Gastrocnemius medialis (tissue), 4 donors: ENCODE results near the gene CCDC126. TPM values are rescaled to one million over a fixed set of nuclear protein-coding genes. Genes with fewer than 3 reads are reported as not detected.

ENCODE experiments used
- ATAC-seq, 2 donors: fragments of 150-250 bp; one replicate each; pipeline ENCODE4 v1.9.1; 2016
- DNase-seq, 2 donors: peaks; one replicate each; pipeline ENCODE4 v3.0.0-alpha.2; 2019
- H3K27ac ChIP-seq, 4 donors: fragments of 200-600 bp; sonication (generic); 1 replicate in 1 of 4; 2 replicates in 3 of 4; pipeline ENCODE4 v1.5.1; 2016 to 2018; ENCODE audit warnings: mild to moderate bottlenecking in 2 of 4, moderate library complexity in 1 of 4
- H3K27me3 ChIP-seq, 3 donors: fragments of 200-600 bp; sonication (generic) in 2 of 3; 1 replicate in 1 of 3; 2 replicates in 2 of 3; pipeline versions ENCODE4 v1.5.1 to v1.6.0; 2016 to 2019; ENCODE audit warnings: mild to moderate bottlenecking in 1 of 3, moderate library complexity in 1 of 3
- H3K36me3 ChIP-seq, 2 donors: fragments of 200-600 bp; sonication (generic) in 1 of 2; one replicate each; pipeline ENCODE4 v1.5.1; 2017 to 2018
- H3K4me1 ChIP-seq, 2 donors: fragments of 200-600 bp; sonication (generic) in 1 of 2; one replicate each; pipeline ENCODE4 v1.5.1; 2016 to 2017; ENCODE audit warnings: mild to moderate bottlenecking in 2 of 2
- H3K4me3 ChIP-seq, 4 donors: fragments of 200-600 bp; sonication (generic) in 3 of 4; 1 replicate in 1 of 4; 2 replicates in 3 of 4; pipeline ENCODE4 v1.5.1; 2016 to 2019; ENCODE audit warnings: mild to moderate bottlenecking in 2 of 4
- H3K9me3 ChIP-seq, 3 donors: fragments of 200-600 bp; sonication (generic) in 2 of 3; 1 replicate in 1 of 3; 2 replicates in 2 of 3; pipeline ENCODE4 v1.5.1; 2016 to 2019
- CTCF ChIP-seq, 5 experiments: fragments of 450-650 bp in 3 of 5; fragments of 200-600 bp in 2 of 5; sonication (generic) in 2 of 5; IDR thresholded peaks in 4 of 5; conservative IDR thresholded peaks in 1 of 5; 1 replicate in 4 of 5; 2 replicates in 1 of 5; pipeline ENCODE4 v1.5.1; 2016 to 2019; ENCODE audit warnings: antibody characterized with exemption in 5 of 5, mild to moderate bottlenecking in 3 of 5, moderate library complexity in 3 of 5
- POLR2A ChIP-seq, 2 donors: fragments of 450-650 bp; IDR thresholded peaks; one replicate each; pipeline ENCODE4 v1.6.1; 2017; ENCODE audit warnings: antibody characterized with exemption in 2 of 2, mild to moderate bottlenecking in 2 of 2, moderate library complexity in 2 of 2
- in situ Hi-C, 4 donors: fragments of 200-750 bp; cut with MboI; loops; one replicate each; pipeline versions ENCODE4 v1.15.0 to v1.8.0; 2017; ENCODE audit warnings: low sequenced_read_pairs in 4 of 4
- intact Hi-C: fragments of 100-400 bp; cut with DNase I; formaldehyde crosslinking; loops from one replicate; pipeline ENCODE4 v1.15.1; 2023; ENCODE audit warnings: low total_unique reads
- total RNA-seq, 4 donors: library from RNA; depleted of rRNA; stranded (reverse); fragments of >200 nt; gene quantifications; one replicate each; pipeline versions ENCODE4 v1.1.0 to v1.2.3, GENCODE V29; 2016

The CCDC126 gene
- total RNA-seq, 4 donors from 2014 or later: 12.0 to 23.1 (median 20.2) TPM

DNA sequence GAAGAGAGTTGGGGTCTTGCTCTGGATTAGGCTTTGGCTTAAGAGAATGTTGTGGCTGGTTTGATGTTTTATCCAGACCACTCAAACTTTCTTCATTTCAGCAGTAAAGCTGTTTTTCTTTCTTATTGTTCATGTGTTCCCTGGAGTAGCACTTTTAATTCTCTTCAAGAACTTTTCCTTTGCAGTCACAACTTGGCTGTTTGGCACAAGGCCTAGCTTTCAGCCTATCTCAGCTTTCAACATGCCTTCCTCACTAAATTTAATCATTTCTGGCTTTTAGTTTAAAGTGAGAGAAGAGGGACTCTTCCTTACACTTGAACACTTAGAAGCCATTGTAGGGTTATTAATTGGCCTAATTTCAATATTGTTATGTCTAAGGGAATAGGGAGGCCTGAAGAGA, 18.1 kb downstream of the CCDC126 start:
- H3K27me3 ChIP-seq: no peaks in the 10 kb centered on the region
- peaks cover 0 to 3% (median 3%) of the 10 kb centered on the region in 3 donors for H3K9me3 ChIP-seq
- peaks cover 0 to 35% of the 10 kb centered on the region in 2 donors for H3K36me3 ChIP-seq
- no peak for ATAC-seq
- TF ChIP-seq CTCF (IDR thresholded peaks at IDR 0.05 in 4 of 5, conservative IDR thresholded peaks at IDR 0.05 in 1 of 5) (no peak), POLR2A (IDR thresholded peaks at IDR 0.05) (no peak)
- in situ Hi-C loops (no loop called here), intact Hi-C loops (no loop called here)
- H3K4me1 ChIP-seq: peaks cover 0 to 8% of the 10 kb centered on the region in 2 donors
- DNase-seq: no peak
- H3K27ac ChIP-seq: no peak overlapping the region
- no peak overlapping the region for H3K4me3 ChIP-seq

- no peak for TF ChIP-seq POLR2A (IDR thresholded peaks at IDR 0.05)
- TF ChIP-seq CTCF (IDR thresholded peaks at IDR 0.05 in 4 of 5, conservative IDR thresholded peaks at IDR 0.05 in 1 of 5): no peak
- Histone ChIP-seq H3K27ac (no peak overlapping the region), H3K36me3 (peaks cover 0 to 33% of the 10 kb centered on the region in 2 donors), H3K4me1 (peaks cover 0 to 8% of the 10 kb centered on the region in 2 donors), H3K4me3 (no peak overlapping the region), H3K27me3 (no peaks in the 10 kb centered on the region), H3K9me3 (peaks cover 0 to 3% (median 3%) of the 10 kb centered on the region in 3 donors)
- in situ Hi-C loops: no loop called here
- no peak for DNase-seq
- intact Hi-C loops: no loop called here
- no peak for ATAC-seq
Measured at GRCh38 chr7:23616593-23616992, 19.4 kb downstream of the CCDC126 start.

DNA sequence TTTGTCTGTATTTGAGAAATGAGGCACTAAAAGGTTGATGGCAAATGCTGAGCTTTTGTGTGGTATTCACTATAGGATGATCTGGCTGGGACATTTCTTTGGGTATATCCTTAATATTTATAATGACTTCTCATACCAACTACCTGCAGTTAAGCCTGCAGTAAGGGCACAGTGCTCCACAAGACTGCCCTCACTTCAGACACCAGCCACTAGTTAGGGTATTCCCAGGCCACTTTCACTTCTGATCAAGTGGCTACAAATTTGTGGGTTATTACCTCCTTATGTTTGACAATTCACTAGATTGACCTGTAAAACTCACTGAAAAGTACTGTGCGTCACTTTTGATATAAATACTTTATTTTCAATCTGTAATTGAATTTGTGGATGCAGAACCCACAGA, 20.3 kb downstream of the CCDC126 start:
- intact Hi-C loops: no loop called here

DNA sequence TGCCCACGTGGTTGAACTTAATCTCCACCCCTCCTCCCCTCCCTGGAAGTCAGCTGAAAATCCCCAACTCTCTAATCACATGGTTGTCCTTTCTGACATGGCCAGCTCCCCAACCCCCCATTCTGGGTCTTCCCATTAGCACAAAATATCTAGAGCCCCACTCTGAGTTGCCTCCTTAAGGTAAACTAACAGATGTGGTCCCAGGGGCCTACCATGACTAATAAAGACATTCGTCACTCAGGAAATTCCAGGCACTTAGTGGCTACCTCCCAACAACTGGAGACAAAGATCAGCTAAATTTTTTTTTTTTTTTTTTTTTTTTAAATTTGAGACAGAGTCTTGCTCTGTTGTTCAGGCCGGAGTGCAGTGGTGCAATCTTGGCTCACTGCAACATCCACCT, 21.1 kb downstream of the CCDC126 start:
- peaks cover 0 to 3% (median 3%) of the 10 kb centered on the region in 3 donors for H3K9me3 ChIP-seq
- intact Hi-C loops (no loop called here), in situ Hi-C loops (no loop called here)
- H3K27me3 ChIP-seq: no peaks in the 10 kb centered on the region
- ATAC-seq: no peak
- H3K36me3 ChIP-seq: peaks cover 0 to 21% of the 10 kb centered on the region in 2 donors
- H3K4me3 ChIP-seq: no peak overlapping the region
- no peak for DNase-seq
- TF ChIP-seq POLR2A (IDR thresholded peaks at IDR 0.05) (no peak), CTCF (IDR thresholded peaks at IDR 0.05 in 4 of 5, conservative IDR thresholded peaks at IDR 0.05 in 1 of 5) (no peak)
- H3K4me1 ChIP-seq: peaks cover 0 to 11% of the 10 kb centered on the region in 2 donors
- H3K27ac ChIP-seq: no peak overlapping the region

More for the DNA sequence above, 20.3 kb downstream of the CCDC126 start:
- H3K27me3 ChIP-seq: no peaks in the 10 kb centered on the region
- no peak overlapping the region for H3K27ac ChIP-seq
- H3K4me1 ChIP-seq: peaks cover 0 to 8% of the 10 kb centered on the region in 2 donors
- ATAC-seq: no peak
- peaks cover 0 to 28% of the 10 kb centered on the region in 2 donors for H3K36me3 ChIP-seq
- TF ChIP-seq CTCF (IDR thresholded peaks at IDR 0.05 in 4 of 5, conservative IDR thresholded peaks at IDR 0.05 in 1 of 5) (no peak), POLR2A (IDR thresholded peaks at IDR 0.05) (no peak)
- DNase-seq: no peak
- no peak overlapping the region for H3K4me3 ChIP-seq
- in situ Hi-C loops: no loop called here
- H3K9me3 ChIP-seq: peaks cover 0 to 3% (median 3%) of the 10 kb centered on the region in 3 donors

GRCh38 chr7:23619141-23619540, 22.0 kb downstream of the CCDC126 start:
- Histone ChIP-seq H3K9me3 (peaks cover 0 to 3% (median 3%) of the 10 kb centered on the region in 3 donors), H3K27me3 (no peaks in the 10 kb centered on the region), H3K36me3 (peaks cover 0 to 21% of the 10 kb centered on the region in 2 donors), H3K27ac (no peak overlapping the region), H3K4me3 (no peak overlapping the region), H3K4me1 (peaks cover 0 to 11% of the 10 kb centered on the region in 2 donors)
- no peak for ATAC-seq
- in situ Hi-C loops (no loop called here), intact Hi-C loops (no loop called here)
- DNase-seq: no peak
- no peak for TF ChIP-seq POLR2A (IDR thresholded peaks at IDR 0.05)
- no peak for TF ChIP-seq CTCF (IDR thresholded peaks at IDR 0.05 in 4 of 5, conservative IDR thresholded peaks at IDR 0.05 in 1 of 5)
